T-helper 2 cell (primary cell): ENCODE results near the gene FMN1.
A peak's percentile ranks its signal among the peaks of the same experiment; 100 is the strongest.
"Not testable (repeated sequence)": the region's sequence is repeated elsewhere in the genome, so short reads cannot be mapped to it uniquely, and the experiment has no call there.

Experiments
- DNase-seq, 5 experiments: peaks; one replicate each; pipeline versions ENCODE4 v3.0.0 to v3.0.0-alpha.2; 2012 to 2022

FMN1 gene

GRCh38 chr15:32849769-32850668 lies 344.5 kb downstream of the FMN1 start:
- DNase-seq: no peak

GRCh38 chr15:32846671-32847070 lies 347.8 kb downstream of the FMN1 start:
- not testable (repeated sequence) for DNase-seq

GRCh38 chr15:32844118-32844711 lies 350.3 kb downstream of the FMN1 start:
- DNase-seq: peak in 1 of 5 experiments; percentile 2

GRCh38 chr15:32843219-32843815 lies 351.2 kb downstream of the FMN1 start:
- no peak for DNase-seq

- DNase-seq: no peak
These were observed 352.4 kb downstream of the FMN1 start for GRCh38 chr15:32842081-32842480.

GRCh38 chr15:32840507-32841245 lies 353.8 kb downstream of the FMN1 start:
- DNase-seq: no peak

GRCh38 chr15:32838820-32839219 lies 355.7 kb downstream of the FMN1 start:
- DNase-seq: no peak

GRCh38 chr15:32838338-32838737 lies 356.2 kb downstream of the FMN1 start:
- no peak for DNase-seq

GRCh38 chr15:32837935-32838334 lies 356.6 kb downstream of the FMN1 start:
- no peak for DNase-seq

- DNase-seq: no peak
These were observed 360.4 kb downstream of the FMN1 start for GRCh38 chr15:32834156-32834555.

- no peak for DNase-seq
These were observed 361.1 kb downstream of the FMN1 start for GRCh38 chr15:32833379-32833821.

- no peak for DNase-seq
These were observed 363.0 kb downstream of the FMN1 start for GRCh38 chr15:32831485-32831884.

- DNase-seq: no peak
These were observed 364.3 kb downstream of the FMN1 start for GRCh38 chr15:32830241-32830640.

- DNase-seq: no peak
These were observed 365.1 kb downstream of the FMN1 start for GRCh38 chr15:32829436-32829835.

GRCh38 chr15:32828507-32829186 lies 365.9 kb downstream of the FMN1 start:
- no peak for DNase-seq

GRCh38 chr15:32826685-32827084 lies 367.8 kb downstream of the FMN1 start:
- no peak for DNase-seq

GRCh38 chr15:32825219-32825618 lies 369.3 kb downstream of the FMN1 start:
- DNase-seq: no peak

- no peak for DNase-seq
These were observed 369.7 kb downstream of the FMN1 start for GRCh38 chr15:32824777-32825176.

- DNase-seq: no peak
These were observed 370.8 kb downstream of the FMN1 start for GRCh38 chr15:32823750-32824149.

GRCh38 chr15:32822739-32823138 lies 371.8 kb downstream of the FMN1 start:
- no peak for DNase-seq

GRCh38 chr15:32819448-32819847 lies 375.1 kb downstream of the FMN1 start:
- no peak for DNase-seq

- DNase-seq: no peak
These were observed 375.6 kb downstream of the FMN1 start for GRCh38 chr15:32818758-32819447.
